A673 (cell line): ENCODE measurements around the gene PBRM1. TPM values are rescaled to one million over a fixed set of nuclear protein-coding genes. Genes with fewer than 3 reads are reported as not detected.
A peak's percentile ranks its signal among the peaks of the same experiment; 100 is the strongest.

Experiments
- Bru-seq: library from RNA; stranded (reverse); fragments of 400-500 nt; gene quantifications from one replicate; lab custom pipeline; 2021; lab: Mats Ljungman, UMichigan
- BruChase-seq, 2 experiments: library from RNA; stranded (reverse); fragments of 400-500 nt; gene quantifications; one replicate each; lab custom pipeline; 2021; lab: Mats Ljungman, UMichigan
- BruUV-seq: library from RNA; stranded (reverse); fragments of 400-500 nt; replicated peaks from 2 replicates; lab custom pipeline; 2021; lab: Mats Ljungman, UMichigan
- CTCF ChIA-PET: fragments of 300-600 bp; sonication (Branson Sonifier 250); formaldehyde crosslinking; loops from one replicate; lab custom pipeline; 2022; ENCODE audit warnings: antibody characterized with exemption; lab: Charles Lee
- POLR2A ChIA-PET: fragments of 300-600 bp; sonication (Branson Sonifier 250); formaldehyde crosslinking; loops from one replicate; lab custom pipeline; 2022; ENCODE audit warnings: antibody characterized with exemption; ENCODE audit not compliant: low non-redundant PET; lab: Charles Lee
- DNase-seq: peaks from one replicate; pipeline ENCODE4 v3.0.0-alpha.2; 2015; ENCODE audit warnings: low spot score
- H3K27ac ChIP-seq: fragments of 200-600 bp; sonication (generic); 2 replicates; pipeline ENCODE4 v1.5.1; 2016; ENCODE audit warnings: mixed run types, low read depth, mild to moderate bottlenecking, mixed read lengths, antibody characterized with exemption, low read length; ENCODE audit not compliant: poor library complexity, severe bottlenecking
- H3K27me3 ChIP-seq: fragments of 200-600 bp; sonication (generic); replicated peaks from 2 replicates; pipeline ENCODE4 v1.6.1; 2017; ENCODE audit warnings: mixed run types, low read depth, mild to moderate bottlenecking, mixed read lengths, antibody characterized with exemption, low read length; ENCODE audit not compliant: insufficient read depth, poor library complexity
- H3K36me3 ChIP-seq: fragments of 200-600 bp; sonication (generic); 2 replicates; pipeline ENCODE4 v1.6.1; 2016; ENCODE audit warnings: mixed run types, mild to moderate bottlenecking, mixed read lengths, antibody characterized with exemption, low read length; ENCODE audit not compliant: insufficient read depth, poor library complexity, severe bottlenecking
- H3K4me1 ChIP-seq: fragments of 200-600 bp; sonication (generic); 2 replicates; pipeline ENCODE4 v1.6.1; 2017; ENCODE audit warnings: mixed run types, mild to moderate bottlenecking, mixed read lengths, antibody characterized with exemption, low read length; ENCODE audit not compliant: insufficient read depth, poor library complexity, severe bottlenecking
- H3K4me3 ChIP-seq: fragments of 200-600 bp; sonication (generic); 2 replicates; pipeline ENCODE4 v1.5.1; 2016; ENCODE audit warnings: low read depth, mixed run types, mild to moderate bottlenecking, mixed read lengths, low read length; ENCODE audit not compliant: poor library complexity, severe bottlenecking
- H3K9me3 ChIP-seq: fragments of 200-600 bp; sonication (generic); 2 replicates; pipeline ENCODE4 v1.6.1; 2016; ENCODE audit warnings: mixed run types, low read depth, mild to moderate bottlenecking, mixed read lengths, antibody characterized with exemption, low read length; ENCODE audit not compliant: poor library complexity, severe bottlenecking
- EZH2 ChIP-seq: fragments of 200-600 bp; sonication (generic); IDR thresholded peaks from 2 replicates; pipeline ENCODE4 v1.6.1; 2017; ENCODE audit warnings: borderline replicate concordance, low read depth, mild to moderate bottlenecking, mixed read lengths, antibody characterized with exemption, low read length; ENCODE audit not compliant: poor library complexity, severe bottlenecking
- intact Hi-C: fragments of 100-400 bp; cut with micrococcal nuclease; formaldehyde crosslinking; loops from one replicate; pipeline ENCODE4 v1.10.0; 2022; ENCODE audit not compliant: unreplicated experiment
- long read RNA-seq: library from polyadenylated mRNA; stranded (forward); transcript quantifications from one replicate; pipeline ENCODE4 v2.0.0, GENCODE V29; 2022
- total RNA-seq: library from RNA; stranded (reverse); gene quantifications from 2 replicates; pipeline ENCODE4 v1.2.3, GENCODE V29; 2021
- TF ChIP-seq, protein P1 (sequence below): fragments of 300-800, 200-600 bp; sonication (generic); conservative IDR thresholded peaks from 2 replicates; pipeline ENCODE4 v1.5.1; 2017; ENCODE audit warnings: low read depth, mild to moderate bottlenecking, antibody characterized with exemption, low read length, moderate library complexity, mixed read lengths

The PBRM1 gene
- total RNA-seq = 57.1 and 65.0 TPM in 2 replicates
- percentile 79 among the genes with signal in this experiment for Bru-seq, nascent RNA
- percentile 75 among the genes with signal in this experiment for BruChase-seq, experiment 1, labeled RNA remaining after a 2-hour chase
- BruChase-seq, experiment 2, labeled RNA remaining after a 6-hour chase = percentile 86 among the genes with signal in this experiment
- long read RNA-seq, partial matches to known transcripts = 60 of 77 reads
- long read RNA-seq, other reads (novel, unspliced or antisense) = 17 of 77 reads

DNA sequence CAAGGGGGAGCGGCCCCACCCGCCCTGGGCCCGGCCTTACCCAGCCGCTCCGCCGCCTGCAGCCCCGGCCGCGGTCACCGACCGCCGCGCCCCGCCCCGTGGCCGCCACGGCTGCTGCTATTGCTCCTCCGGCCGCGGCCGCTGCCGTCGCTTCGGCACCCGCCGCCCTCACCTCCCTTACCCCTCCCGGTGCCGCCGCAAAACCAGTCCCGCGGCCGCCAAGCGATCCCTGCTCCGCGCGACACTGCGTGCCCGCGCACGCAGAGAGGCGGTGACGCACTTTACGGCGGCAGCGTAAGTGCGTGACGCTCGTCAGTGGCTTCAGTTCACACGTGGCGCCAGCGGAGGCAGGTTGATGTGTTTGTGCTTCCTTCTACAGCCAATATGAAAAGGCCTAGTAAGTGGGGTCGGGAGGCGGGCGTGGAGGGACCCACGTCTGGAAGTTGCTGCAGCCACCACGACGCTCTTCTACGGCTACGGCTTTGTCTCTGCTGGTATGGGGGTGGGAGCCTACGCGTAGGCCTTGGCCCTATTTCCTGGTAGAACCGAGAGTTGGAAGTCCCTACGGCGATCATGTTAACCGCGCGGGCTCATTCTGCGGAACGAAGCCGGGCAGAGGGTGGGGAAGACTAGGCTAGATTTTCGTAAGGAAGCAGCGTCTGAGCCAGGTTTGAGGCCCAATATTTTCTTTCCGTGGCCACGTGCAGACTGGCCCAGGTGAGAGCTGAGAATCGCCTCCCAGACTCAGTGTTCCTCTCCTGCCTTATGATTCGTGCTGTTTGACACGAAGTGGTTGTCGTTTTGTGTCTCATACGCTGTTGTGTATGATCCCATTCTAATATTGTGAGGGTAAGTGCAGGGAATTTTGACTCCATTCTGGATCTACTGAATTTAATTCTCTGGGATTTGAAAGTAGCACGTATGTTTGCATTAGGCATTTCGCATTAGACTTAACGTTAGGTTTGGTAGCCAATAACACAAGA, at the start of gene PBRM1, which contains the start of gene GNL3:
Gene PBRM1 (minus strand): TSS at position 205 of the 983 bp plus-strand sequence.
Gene GNL3 (plus strand): TSS at position 324 of the 983 bp plus-strand sequence. CDS start 61 bp downstream, at position 385.
- H3K36me3 ChIP-seq = peaks cover 46% of the 10 kb centered on the region
- no peaks in the 10 kb centered on the region for H3K27me3 ChIP-seq
- ChIA-PET CTCF (no interaction called here), POLR2A (no interaction called here)
- H3K4me3 ChIP-seq = peak within 1 kb of the TSS; percentile 85
- TF ChIP-seq EZH2 = no peak
- TF ChIP-seq, protein P1, sequence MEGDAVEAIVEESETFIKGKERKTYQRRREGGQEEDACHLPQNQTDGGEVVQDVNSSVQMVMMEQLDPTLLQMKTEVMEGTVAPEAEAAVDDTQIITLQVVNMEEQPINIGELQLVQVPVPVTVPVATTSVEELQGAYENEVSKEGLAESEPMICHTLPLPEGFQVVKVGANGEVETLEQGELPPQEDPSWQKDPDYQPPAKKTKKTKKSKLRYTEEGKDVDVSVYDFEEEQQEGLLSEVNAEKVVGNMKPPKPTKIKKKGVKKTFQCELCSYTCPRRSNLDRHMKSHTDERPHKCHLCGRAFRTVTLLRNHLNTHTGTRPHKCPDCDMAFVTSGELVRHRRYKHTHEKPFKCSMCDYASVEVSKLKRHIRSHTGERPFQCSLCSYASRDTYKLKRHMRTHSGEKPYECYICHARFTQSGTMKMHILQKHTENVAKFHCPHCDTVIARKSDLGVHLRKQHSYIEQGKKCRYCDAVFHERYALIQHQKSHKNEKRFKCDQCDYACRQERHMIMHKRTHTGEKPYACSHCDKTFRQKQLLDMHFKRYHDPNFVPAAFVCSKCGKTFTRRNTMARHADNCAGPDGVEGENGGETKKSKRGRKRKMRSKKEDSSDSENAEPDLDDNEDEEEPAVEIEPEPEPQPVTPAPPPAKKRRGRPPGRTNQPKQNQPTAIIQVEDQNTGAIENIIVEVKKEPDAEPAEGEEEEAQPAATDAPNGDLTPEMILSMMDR = no peak
- H3K4me1 ChIP-seq = peaks cover 19% of the 10 kb centered on the region
- intact Hi-C loops = no loop called here
- H3K27ac ChIP-seq = peak within 1 kb of the TSS; percentile 88
- TSS peak; percentile 59 for BruUV-seq
- peak; percentile 93 for DNase-seq
- no peaks in the 10 kb centered on the region for H3K9me3 ChIP-seq

DNA sequence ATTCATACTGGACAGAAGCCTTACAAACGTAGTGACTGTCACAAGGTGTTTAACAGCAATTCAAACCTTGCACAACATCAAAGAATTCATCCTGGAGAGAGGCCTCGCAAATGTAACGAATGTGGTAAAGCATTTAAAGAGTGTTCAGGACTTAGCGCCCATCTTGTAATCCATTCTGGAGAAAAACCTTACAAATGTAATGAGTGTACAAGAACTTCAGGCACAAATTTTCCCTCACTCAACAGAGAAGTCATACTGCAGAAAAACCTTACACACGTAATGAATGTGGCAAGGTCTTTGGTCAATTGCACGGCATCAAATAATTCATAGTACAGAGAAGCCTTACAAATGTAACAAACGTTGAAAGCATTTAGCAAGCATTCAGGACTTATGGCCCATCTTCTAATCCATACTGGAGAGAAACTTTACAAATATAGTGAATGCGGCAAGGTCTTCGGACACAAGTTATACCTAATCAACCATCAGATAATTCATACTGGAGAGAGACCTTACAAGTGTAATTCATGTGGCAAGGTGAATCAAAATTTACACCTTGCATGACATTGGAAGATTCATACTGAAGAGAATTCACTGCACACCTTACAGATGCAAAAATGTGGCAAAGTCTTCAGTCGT, 47.7 kb upstream of the PBRM1 start:
- H3K27me3 ChIP-seq = no peaks in the 10 kb centered on the region
- no peaks in the 10 kb centered on the region for H3K9me3 ChIP-seq
- H3K4me1 ChIP-seq = no peaks in the 10 kb centered on the region
- ChIA-PET CTCF (no interaction called here), POLR2A (no interaction called here)
- intact Hi-C loops = no loop called here
- no peak for DNase-seq
- no TSS peak for BruUV-seq
- H3K36me3 ChIP-seq = peaks cover 3% of the 10 kb centered on the region
- no peak overlapping the region for H3K4me3 ChIP-seq
- TF ChIP-seq EZH2 = no peak
- TF ChIP-seq, protein P1 = no peak
- no peak overlapping the region for H3K27ac ChIP-seq

DNA sequence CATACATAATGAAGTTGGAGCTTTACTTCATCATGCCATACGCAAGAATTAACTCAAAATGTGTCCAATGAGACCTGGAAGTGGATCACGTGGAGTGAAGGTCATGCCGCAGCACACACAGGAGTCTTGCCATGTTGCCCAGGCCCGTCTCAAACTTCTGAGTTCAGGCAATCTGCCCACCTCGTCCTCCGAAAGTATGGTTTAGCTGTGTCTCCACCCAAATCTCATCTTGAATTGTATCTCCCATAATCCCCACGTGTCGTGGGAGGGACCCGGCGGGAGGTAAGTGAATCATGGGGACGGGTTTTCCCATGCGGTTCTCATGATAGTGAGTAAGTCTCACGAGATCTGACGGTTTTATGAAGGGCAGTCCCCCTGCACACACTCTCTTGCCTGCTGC, 45.9 kb upstream of the PBRM1 start:
- CTCF ChIA-PET = no interaction called here
- TF ChIP-seq, protein P1 = no peak
- TF ChIP-seq EZH2 = no peak
- Histone ChIP-seq H3K4me1 (no peaks in the 10 kb centered on the region), H3K9me3 (no peaks in the 10 kb centered on the region), H3K4me3 (no peak overlapping the region), H3K36me3 (peaks cover 3% of the 10 kb centered on the region), H3K27me3 (no peaks in the 10 kb centered on the region), H3K27ac (no peak overlapping the region)
- intact Hi-C loops = no loop called here
- DNase-seq = no peak
- POLR2A ChIA-PET = no interaction called here
- no TSS peak for BruUV-seq
